GM18499 (cell line): ENCODE results near the gene SRPK2.
"Not testable (repeated sequence)": the region's sequence is repeated elsewhere in the genome, so short reads cannot be mapped to it uniquely, and the experiment has no call there.

Source experiments
- ATAC-seq: cut with Tn5 transposase; IDR thresholded peaks from one replicate; pipeline ENCODE4 v1.9.1; 2021; ENCODE audit warnings: moderate number of reproducible peaks; ENCODE audit not compliant: insufficient read depth, unreplicated experiment

Gene SRPK2

DNA sequence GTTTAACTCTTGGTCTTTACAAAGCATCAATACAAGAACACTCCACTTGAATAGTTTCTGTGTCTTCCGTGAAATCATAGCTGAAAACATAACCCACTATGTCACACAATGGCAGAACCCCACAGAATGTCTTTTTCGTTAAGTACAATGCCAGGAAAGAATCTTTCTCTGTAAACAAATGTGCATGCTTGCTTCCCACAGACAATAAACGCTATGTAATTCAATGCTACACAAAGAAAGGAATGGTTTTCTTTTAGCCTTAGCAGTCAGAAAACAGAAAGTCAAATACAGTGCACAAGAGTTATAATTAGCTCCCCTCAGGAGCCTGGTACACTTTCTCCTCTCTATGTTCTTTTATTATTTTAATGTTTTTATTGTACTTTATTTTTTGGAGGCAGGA, 186.1 kb downstream of the SRPK2 start:
- ATAC-seq: no peak

DNA sequence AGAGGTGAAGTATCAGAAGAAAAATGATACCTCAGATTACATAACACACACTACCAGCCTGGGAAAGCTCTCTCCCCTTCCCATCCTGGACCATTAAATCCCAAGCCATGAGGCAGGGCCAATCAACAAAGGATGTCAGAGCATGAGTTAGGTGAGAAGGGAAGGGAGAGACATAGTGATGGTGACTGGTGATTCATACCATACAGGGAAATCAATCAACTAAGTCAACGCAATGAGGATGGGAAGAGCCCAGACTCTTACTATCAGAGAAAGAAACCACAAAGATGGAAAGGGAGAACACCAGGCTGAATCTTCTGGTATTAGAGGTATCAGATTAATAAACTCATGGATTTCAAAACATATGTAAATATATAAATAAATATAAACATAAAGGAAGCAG, 189.3 kb downstream of the SRPK2 start:
- no peak for ATAC-seq

DNA sequence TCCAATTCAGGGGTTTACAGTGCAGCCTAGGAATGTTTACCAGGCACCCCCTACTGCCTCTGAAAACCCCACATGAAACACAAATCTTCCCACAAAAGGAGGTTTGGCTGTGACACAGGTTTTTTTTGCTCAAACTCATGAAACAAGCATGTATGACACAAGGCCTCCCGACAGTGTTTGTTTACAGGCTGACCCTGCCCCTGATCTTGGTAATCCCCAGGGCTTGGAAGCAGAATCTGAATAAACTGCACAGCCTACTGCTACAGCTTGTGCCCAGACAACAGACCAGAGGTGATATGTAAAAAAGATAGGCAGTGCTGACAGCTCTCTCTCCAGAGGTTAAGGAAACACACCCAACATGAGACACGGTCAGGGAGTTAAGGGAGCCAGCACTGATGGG, 190.5 kb downstream of the SRPK2 start:
- no peak for ATAC-seq

DNA sequence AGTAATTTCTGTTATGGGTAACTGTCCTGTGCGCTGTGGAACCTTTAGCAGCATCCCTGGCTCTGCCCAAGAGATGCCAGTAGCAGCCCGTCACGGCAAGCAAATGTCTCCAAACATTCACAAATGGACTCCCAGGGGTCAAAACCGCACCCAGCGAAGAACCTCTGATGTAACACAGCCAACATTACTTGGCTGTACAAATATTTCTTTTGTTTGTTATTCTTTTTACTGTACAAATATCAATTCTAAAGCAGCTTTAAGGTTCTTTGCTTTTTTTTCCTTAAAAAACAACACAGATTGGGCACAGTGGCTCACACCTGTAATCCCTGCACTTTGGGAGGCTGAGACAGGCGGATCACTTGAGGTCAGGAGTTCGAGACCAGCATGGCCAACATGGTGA, 192.2 kb downstream of the SRPK2 start:
- ATAC-seq: no peak

DNA sequence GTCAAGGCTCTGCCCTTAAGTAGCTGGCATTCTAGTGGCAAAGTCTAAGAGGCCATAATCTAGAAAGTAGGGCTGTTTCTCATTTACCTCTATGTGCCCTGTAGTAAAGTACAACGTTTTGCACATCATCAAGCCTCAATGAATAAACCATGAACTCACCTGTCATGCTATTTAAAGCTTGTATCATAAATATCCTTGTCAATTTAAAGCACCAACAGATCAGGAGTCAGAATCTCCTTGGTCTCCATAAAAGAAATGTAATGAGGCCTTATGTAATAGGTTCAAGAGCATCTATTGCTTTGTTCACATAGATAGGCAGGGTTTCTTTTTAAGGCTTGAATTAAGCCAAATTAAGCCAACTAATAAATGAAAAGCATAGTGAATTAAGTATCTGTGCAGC, 192.8 kb downstream of the SRPK2 start:
- ATAC-seq: no peak

DNA sequence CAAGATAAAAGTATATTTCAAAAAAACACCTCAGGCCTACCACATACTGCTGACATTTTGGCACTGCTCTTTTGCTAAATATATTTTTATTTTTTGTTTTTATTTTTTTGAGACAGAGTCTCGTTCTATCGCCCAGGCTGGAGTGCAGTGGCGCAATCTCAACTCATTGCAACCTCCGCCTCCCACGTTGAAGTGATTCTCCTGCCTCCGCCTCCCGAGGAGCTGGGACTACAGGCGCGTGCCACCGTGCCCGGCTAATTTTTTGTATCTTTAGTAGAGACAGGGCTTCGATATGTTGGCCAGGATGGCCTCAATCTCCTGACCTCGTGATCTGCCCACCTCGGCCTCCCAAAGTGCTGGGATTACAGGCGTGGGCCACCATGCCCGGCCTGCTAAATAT, 193.8 kb downstream of the SRPK2 start:
- not testable (repeated sequence) for ATAC-seq

DNA sequence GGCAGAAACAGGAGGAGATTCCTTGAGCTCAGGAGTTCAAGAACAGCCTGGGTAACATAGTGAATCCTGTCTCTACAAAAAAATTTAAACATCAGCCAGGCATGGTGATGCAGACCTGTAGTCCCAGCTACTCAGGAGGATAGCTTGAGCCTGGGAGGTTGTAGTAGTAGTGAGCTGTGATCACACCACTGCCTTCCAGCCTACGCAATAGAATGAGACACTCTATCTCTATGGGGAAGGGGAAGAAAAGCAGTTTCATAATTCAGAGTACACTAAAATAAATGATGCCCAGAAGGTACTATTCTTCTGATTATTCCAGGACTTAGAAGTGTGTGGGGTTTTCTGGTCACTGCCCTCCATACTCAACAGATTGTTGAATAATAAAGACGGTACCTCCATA, 197.4 kb downstream of the SRPK2 start:
- ATAC-seq: no peak

DNA sequence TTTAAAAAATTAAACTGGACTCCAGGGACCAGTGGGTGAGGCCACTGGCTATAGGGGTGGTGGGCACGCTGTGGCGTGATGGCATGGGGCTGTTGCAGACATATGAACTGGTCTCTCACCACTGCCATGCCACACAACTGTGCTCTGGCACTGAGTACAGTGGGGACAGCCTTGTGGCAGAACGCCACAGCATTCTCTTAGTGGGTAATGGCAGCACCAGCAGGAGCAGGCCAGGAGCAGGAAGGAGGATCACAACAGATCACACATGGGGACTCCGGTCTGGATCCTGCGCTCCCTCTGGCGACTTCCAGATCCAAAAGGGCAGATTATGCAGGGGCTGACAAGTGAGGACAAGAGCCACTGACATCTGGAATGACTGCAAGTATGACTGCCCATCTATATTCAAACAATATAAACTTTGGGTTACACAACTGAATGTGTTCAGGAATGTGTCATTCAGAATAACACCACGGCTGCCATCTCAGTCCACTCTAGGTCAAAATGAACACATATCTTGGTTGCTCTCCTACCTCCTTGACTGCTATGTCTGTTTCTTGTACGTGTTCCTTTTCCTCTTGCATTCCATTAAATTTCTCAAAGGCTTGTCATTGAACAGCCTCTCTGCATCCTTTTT, 198.7 kb downstream of the SRPK2 start:
- no peak for ATAC-seq

DNA sequence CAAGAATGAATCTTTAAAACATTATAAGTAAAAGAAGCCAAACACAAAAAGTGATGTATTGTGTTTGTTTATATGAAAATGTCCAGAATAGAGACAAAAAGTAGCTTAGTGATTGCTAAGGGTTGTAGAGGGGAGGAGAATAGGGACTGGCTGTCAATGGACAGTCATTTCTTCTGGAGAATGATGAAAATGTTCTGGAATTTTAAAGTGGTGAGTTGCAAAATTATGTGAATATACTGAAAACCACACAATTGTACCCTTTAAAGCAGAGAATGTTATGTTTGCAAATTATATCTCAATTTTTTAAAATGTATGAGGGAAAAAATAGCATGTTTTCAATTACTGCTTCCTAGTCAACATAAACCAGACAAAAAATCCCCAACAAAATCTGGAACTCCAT, 200.5 kb downstream of the SRPK2 start:
- no peak for ATAC-seq

DNA sequence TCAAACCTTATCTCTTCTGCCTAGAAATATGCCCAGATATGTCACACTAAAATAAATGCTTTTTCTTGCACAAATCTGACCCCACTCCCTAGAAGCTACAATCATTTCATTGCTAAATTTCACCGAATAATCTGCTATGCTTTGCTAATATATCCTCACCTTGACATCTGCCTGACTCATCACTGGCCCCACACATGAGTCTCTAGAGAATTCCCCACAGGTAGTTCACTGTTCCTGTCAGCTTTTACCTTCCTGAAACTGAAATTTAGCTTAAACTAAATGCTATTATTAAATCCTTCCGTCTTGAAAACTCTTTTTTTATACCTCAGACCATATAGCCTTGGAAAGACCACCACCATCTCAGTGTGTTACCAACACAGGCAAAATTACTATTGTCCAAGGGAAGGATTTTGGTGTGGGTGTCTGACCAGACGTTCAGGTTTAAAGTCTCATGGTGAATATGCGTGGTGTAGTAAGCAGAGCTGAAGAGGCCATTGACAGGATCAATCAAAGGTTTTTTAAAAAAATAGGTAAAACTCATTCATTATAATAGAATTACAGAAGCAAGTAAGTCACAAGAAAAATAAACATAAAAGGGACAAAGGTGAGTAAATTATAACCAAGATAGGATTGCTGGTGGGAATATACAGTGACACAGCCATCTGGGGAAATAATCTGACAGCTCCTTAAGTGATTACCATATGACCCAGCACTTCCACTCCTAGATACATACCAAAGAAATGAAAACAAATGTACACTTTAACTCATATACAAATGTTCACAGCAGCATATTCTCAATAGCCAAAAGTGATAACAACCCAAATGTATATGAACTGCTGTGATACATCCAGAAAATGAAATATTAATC, 201.2 kb downstream of the SRPK2 start:
- ATAC-seq: no peak

DNA sequence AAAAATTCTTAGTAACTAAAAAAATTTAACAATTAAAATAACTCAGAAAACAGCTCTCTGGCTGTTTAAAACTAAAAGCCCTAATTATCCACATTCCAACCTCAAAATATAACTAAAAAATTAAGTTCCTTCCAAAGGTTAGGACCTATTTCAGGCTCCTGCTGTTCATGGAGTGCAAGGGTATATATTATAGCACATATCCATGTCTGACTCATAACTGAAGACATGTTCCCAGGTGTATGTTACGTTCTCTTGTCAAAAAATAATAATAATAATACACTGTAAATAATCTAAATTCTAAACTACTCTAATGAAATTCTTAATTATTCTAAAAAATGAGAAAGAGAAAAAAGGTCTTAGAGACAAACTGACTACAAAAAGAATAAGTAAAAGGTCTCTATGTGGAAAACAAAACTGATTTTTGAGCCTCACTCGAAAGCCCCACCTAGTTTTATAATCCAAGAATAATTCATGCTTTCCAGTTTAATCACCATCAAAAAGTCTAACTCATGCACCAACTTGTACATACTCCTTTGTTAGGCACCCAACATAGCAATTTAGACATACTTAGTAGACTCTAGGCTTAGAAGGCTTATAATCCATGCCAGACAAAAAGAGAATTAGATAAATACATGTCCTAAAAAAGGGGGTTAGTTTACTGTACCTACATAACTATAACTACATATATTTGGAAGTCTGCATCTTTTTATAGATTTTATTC, 203.3 kb downstream of the SRPK2 start:
- ATAC-seq: no peak

DNA sequence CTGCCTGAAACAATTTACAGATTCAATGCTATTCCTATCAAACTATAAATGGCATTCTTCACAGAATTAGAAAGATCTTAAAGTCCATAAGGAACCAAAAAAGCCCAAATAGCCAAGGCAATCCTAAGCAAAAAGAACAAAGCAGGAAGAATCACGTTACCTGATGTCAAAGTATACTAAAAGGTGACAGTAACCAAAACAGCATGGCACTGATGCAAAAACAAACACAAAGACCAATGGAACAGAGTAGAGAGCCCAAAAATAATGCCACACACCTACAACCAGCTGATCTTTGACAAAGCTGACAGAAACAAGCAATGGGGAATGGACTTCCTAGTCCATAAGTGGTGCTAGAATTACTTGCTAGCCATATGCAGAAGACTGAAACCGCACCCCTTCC, 208.7 kb downstream of the SRPK2 start:
- no peak for ATAC-seq

DNA sequence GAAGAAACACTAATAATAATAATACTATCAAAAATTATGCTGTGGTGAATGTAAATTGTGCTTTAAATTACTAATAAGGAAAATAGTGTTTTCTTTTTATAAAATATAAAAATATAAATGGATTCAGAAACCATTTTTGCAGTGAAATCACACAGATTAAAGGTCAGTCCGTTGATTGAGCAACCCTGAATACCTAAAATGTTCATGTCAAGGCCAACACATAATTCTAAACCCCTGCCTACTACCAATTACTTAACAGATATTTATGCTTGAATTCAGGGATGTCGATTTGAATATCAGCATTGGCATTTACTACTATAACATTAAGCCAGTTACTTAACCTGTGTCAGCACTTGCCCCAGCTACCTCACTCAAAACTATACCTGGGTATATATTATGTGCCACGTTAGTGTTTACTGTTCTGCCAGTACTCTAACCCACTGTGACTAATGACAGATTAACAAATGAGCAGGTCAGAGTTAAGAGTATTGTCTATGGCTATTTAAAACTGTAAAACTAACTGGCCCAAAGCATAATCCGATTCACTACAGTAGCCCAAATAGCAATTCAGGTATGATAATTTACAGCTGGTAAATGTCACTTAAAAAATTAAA, 209.7 kb downstream of the SRPK2 start:
- no peak for ATAC-seq

DNA sequence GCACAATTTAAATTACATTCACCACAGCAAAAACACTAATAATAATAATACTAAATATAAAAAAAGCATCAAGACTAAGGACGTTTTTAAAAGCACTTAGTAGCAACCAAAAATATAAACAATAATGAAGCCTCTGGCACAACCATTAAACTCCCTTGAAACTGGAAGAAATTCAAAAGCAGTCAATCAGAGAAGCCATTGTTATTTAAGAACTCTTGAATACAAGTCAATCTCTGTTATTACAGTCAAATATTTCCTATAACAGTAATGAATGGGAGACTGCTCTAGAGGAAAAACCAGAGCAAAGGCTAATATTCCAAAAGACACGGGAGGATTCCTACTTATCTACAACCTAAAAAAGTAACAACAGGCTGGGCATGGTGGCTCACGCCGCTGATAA, 210.5 kb downstream of the SRPK2 start:
- no peak for ATAC-seq

DNA sequence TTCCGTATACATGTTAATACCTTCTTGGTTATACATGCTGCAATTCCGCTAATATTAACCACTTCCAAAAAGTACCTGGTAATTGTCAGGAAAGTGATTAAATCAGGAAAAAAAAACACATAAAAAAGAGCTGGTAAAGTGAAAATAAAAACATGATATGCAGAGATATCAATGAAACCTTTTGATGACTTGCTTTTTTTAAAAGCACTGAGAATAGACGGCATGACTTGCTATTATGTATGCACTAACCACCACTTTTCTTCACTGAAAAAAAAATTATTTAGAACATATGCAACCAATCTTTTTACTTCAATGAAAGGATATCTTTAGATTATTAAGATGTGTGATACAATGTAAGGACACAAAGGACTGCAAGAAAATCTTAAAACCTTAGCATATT, 211.7 kb downstream of the SRPK2 start:
- no peak for ATAC-seq

DNA sequence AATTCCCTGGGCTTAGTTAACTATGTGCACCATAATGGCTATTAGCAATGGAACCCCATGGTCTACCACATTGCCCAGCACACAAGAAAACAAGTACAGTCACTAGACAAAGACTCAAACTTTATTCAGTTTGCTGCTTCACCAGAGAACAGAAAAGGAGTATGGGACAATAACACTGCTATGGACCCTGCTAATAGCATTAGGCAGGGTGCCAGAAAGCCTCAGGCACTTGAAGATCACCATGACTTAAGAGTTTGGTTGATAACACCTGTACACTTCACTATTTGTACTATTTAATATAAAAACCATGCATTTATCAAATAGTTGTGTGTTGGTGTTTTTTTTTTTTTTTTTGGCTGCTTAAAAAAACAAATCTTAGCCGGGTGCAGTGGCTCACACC, 215.1 kb downstream of the SRPK2 start:
- ATAC-seq: no peak

DNA sequence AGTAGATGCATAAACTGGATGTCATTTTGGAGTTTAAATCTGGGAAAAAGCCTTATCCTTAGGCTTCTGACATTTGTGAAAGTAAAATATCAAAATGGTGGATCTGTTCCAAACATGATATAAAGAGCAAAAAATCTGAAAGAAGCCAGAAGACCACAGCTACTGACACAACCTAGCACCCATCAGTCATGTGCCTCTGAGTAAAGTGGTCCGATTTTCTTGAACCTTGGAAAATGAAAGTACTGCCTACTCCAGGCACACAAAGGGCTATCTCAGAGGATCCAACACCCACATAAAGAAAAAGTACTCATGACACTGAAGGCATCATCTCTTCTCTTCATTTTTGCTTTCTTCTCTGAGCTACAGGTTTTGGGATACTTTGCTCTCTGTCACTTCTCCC, 224.0 kb downstream of the SRPK2 start:
- no peak for ATAC-seq

DNA sequence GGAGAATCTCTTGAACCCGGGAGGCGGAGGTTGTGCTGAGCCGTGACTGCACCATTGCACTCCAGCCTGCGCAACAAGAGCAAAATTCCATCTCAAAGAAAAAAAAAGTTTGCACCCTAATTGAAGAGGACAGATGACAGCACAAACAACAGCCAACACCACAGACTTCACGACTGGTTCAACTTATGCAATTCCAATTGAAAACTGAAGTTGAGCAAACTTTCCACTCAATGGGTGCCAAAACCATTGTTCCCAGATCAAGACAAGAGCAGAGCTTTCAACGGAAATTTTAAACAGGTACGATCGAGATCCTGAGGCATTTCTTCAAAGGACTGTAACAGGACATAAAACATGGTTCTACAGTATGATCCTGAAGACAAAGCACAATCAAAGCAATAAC, 225.0 kb downstream of the SRPK2 start:
- ATAC-seq: no peak

DNA sequence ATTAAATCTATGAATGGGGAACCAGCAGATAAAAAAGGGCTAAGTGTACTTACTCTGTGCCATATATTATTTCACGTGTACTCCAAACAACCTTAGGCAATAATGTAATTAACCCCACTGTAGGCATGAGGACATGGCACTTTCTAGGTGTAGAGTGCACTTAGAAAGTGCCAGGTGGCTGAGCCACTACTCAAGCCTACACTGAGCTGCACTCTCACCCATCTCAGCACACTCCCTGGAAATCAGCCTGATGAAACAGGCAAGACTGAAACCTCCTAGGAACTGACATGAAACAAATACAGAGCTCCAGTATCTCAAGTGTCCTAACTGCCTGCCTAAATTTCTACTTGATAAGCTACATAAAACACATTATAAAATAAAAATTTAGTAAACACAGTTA, 227.4 kb downstream of the SRPK2 start:
- ATAC-seq: no peak

DNA sequence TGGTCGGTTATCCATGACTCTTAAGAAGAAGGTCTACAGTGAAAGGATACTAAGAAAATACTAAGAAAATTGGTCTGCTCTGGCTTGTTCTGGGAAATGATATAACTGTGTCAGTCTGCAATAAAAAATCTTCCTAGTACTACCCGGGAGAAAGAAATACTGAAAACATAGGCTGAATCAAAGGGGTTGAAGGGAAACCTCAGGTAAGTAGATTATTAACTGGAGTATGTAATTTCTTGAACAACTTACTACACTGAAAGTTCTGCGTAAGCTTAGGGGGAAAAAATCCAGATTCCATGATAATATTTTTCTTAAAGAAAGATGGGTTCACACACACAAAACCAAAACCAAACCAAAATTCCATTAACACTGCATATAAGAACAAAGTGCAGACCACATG, 231.4 kb downstream of the SRPK2 start:
- ATAC-seq: no peak

DNA sequence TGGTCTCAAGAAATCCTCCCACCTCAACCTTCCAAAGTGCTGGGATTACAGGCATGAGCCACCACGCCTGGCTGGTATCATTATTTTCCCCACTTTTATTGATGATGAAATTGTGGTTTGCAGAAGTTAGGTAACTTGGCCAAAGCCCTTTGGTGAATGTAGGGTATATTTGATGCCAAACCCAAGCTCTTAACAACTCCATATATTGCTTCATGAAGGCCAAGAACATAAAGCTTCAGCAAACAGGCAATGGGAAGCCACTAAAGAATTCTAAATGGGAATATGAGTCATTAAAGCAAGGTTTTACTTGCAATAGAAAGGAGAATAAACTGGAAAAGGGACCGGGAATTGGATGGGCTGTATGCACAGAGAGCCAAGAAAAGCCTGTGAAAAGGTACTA, 232.0 kb downstream of the SRPK2 start:
- no peak for ATAC-seq
